HG03108 (cell line): ENCODE measurements around the gene PPP2R2D.

Source experiments
- ATAC-seq: cut with Tn5 transposase; IDR thresholded peaks from one replicate; pipeline ENCODE4 v1.9.1; 2021; ENCODE audit warnings: moderate library complexity; ENCODE audit not compliant: unreplicated experiment

The PPP2R2D gene

DNA sequence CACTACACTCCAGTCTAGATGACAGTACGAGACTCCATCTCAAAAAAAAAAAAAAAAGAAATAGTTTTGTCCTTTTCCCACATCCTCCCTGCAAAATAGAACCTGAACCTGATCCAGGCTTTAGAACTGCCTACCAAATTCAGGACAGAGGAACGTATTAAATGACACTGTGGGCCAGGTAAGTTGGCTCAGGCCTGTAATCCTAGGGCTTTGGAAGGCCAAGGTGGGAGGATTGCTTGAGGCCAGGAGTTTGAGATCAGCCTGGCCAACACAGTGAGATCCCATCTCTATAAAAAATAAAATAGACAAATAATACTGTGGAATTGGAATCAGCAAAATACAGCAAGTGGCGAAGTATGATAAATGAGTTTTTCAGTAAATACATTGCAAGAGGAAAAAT is 90.9 kb downstream of the PPP2R2D start:
- no peak for ATAC-seq

GRCh38 chr10:131993275-131993674 is 92.5 kb downstream of the PPP2R2D start:
- ATAC-seq: no peak

DNA sequence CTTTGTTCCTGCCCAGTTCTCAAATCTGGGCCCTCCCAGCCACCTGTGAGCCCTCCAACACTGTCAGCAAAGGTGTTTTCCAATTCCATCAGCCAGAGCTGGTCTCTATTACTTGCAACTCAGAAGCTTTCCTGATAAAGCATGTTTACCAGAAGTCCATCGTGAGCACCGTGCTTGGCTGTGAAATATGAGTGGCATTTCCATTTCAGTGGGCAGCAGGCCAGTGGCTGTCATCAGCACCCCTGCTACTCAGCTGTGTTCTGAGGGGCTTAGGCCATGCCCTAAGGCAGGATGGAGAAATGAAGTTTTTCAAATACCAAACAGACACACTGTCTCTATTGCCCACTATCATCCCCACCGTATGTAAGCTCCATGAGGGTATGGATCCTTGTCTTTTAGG is 93.6 kb downstream of the PPP2R2D start:
- ATAC-seq: no peak

GRCh38 chr10:131996466-131997365 is 95.9 kb downstream of the PPP2R2D start:
- no peak for ATAC-seq

GRCh38 chr10:131997366-131998049 is 96.7 kb downstream of the PPP2R2D start:
- ATAC-seq: no peak

DNA sequence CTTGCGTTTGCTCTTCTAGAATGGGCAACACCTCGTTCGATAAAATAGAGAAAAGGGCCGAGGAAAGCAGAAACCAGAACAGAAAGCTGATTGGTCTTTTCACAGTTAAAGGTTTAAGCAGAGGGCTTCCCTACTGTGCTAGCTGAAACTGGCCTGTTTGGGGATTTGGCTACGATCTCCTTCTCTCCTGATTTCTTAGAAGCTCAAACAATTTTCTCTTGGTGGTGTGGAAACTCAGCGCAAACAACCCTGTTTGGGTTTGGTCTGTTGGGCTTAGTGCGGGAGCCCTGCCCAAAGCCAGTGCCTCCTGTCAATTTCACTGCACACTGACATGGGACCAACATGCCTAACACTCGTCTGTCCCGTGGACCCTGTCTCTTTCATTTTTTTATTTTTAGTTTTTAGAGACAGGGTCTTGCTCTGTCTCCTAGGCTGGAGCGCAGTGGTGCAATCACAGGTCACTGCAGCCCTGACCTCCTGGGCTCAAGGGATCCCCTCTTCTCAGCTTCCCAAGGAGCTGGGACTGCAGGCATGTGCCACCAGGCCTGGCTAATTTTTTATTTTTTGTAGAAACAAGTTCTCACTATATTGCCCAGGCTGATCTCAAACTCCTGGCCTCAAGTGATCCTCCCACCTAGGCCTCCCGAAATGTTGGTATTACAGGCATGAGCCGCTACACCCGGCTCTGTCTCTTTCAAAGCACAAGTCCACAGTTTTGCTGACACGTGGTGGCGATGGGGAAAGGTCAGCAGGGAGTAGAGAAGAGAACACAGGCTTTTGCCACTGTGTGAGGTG is 97.4 kb downstream of the PPP2R2D start:
- no peak for ATAC-seq

GRCh38 chr10:131998845-131999681 is 98.3 kb downstream of the PPP2R2D start:
- ATAC-seq: no peak

DNA sequence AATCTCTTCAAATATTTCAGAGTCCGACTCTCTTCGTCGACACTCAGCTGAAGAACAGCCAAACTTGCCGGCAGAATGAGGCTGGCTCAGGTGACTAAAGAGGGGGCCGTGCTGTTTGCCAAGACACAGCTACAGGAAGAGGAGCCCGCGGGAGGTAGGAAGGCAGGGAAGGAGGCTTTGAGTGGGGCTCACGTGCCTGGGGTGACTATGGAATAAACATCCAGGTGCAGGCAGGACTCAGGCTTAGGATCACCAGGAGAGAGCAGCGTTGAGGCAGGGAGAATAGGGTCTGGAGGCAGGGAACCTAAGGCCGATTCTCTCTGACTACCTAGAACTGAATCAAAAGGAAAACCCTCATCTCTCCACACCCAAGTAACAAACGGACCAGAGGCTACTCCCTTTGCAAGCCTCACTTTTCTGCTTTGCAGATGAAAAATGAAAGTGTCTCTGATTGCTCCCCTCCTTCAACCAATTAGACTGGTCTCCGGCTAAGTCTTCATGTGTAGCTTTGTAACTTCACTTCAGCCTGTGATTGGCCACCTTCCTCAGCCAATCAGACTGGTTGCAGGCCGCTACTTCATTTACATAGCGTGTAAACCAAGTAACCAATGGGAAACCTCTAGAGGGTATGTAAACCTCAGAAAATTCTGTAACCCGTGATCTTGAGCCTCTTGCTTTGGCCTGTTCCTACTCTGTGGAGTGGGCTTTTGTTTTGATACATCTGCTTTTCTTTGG is 100.6 kb downstream of the PPP2R2D start:
- no peak for ATAC-seq

DNA sequence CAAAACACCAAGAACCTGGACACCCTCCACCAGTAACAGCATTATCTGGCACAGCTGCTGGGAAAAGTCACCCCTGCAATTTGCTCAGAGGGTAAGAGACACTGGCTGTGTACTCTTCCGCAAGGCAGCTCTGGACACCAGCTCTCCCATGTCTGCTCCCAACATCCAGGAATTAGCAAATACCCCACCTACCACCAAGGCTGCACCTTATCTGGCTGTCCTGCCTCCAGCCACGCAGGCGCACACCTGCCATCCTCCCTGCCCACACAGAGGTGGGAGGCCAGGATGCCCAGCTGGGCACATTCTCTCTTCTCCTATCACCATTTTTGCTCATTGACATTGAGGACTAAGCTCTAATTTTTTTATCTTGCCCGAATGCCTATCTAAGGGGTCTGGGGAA is 101.2 kb downstream of the PPP2R2D start:
- no peak for ATAC-seq

- ATAC-seq: no peak
Observed at GRCh38 chr10:132003282-132003924, 102.6 kb downstream of the PPP2R2D start.

DNA sequence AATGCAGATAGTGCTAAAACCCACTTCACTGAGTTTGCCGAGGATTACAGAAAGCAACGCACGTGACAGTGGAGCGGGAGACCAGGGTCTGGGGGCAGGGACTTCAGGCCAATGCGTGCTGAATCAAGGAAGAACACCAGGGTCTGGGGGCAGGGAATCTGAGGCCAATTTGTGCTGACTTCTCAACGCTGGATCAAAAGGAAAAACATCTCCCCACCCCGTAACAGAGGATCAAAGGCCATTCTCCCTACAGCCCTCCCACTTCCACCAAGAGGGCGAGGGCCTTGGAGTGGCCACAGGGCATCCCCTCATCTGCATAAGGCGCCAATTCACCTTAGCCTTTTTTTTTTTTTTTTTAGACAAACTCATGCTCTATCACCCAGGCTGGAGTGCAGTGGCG is 103.2 kb downstream of the PPP2R2D start:
- ATAC-seq: no peak

DNA sequence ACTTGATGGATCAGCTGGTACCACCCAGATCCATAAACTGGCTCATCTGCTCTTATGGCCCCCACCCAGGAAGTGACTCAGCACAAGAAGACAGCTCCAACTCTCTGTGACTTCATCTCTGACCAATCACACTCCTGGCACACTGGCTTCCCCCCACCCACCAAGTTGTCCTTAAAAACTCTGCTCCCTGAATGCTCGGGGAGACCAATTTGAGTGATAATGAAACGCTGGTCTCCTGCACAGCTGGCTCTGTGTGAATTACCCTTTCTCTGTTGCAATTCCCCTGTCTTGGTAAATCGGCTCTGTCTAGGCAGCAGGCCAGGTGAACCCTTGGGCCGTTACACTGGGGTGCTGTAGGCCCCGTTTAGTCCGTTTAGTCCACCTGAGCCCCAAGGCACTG is 104.3 kb downstream of the PPP2R2D start:
- no peak for ATAC-seq

DNA sequence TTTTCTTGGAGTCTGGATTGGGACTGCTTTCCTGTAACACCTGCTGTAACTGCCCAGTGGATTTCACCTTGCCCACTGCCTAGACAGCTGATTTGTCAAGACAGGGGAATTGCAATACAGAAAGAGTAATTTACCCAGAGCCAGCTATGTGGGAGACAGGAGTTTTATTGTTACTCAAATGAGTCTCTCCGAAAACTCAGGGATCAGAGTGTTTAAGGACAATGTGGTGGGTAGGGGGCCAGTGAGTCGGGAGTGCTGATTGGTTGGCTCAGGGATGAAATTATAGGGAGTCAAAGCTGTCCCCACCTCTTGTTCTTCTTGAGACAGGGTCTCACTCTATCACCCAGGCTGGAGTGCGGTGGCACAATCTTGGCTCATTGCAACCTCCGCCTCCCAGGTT is 106.2 kb downstream of the PPP2R2D start:
- no peak for ATAC-seq

DNA sequence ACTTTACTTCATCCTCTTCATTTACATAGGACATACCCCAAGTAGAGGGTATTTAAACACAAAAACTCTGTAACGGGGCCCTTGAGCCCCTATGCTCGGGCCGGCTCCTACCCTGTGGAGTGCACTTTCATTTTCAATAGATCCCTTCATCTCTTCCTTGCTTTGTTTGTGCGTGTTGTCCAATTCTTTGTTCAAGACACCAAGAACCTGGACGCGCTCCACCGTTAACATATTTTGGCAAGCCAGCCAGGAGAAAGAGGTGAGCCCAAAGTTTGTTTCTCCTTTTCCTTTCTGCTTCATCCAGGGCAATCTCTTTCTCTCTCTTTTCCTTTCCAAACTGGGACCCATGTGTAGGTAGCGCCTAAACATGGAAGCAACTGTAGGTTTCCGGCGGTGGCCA is 106.9 kb downstream of the PPP2R2D start:
- no peak for ATAC-seq
